GM06990 (cell line): ENCODE data around the gene TRABD2A.
A peak's percentile ranks its signal among the peaks of the same experiment; 100 is the strongest.
"Not testable (repeated sequence)": the region's sequence is repeated elsewhere in the genome, so short reads cannot be mapped to it uniquely, and the experiment has no call there.

Source experiments
- DNase-seq: peaks from one replicate; pipeline ENCODE4 v3.0.0-alpha.2; 2011; ENCODE audit not compliant: insufficient read length; ENCODE audit errors: extremely low read depth
- H3K27me3 ChIP-seq: replicated peaks from 2 replicates; pipeline ENCODE4 v1.6.0; 2011; ENCODE audit warnings: low read length; ENCODE audit not compliant: control insufficient read depth, insufficient read depth
- H3K36me3 ChIP-seq: 2 replicates; pipeline ENCODE4 v1.5.1; 2011; ENCODE audit warnings: low read length; ENCODE audit not compliant: control insufficient read depth, insufficient read depth
- H3K4me3 ChIP-seq: replicated peaks from 2 replicates; pipeline ENCODE4 v1.5.1; 2011; ENCODE audit warnings: low read depth, mild to moderate bottlenecking, control low read depth, low read length
- TF ChIP-seq, protein P1 (sequence below): IDR thresholded peaks from 2 replicates; pipeline ENCODE4 v1.5.1; 2011; ENCODE audit warnings: low read length, control low read depth, mild to moderate bottlenecking, inconsistent platforms; ENCODE audit not compliant: insufficient read depth, poor library complexity, severe bottlenecking

The TRABD2A gene

GRCh38 chr2:84876369-84876768, 4.5 kb downstream of the TRABD2A start:
- no peaks in the 10 kb centered on the region; the same call in none of the 2 replicates for H3K27me3 ChIP-seq

DNA sequence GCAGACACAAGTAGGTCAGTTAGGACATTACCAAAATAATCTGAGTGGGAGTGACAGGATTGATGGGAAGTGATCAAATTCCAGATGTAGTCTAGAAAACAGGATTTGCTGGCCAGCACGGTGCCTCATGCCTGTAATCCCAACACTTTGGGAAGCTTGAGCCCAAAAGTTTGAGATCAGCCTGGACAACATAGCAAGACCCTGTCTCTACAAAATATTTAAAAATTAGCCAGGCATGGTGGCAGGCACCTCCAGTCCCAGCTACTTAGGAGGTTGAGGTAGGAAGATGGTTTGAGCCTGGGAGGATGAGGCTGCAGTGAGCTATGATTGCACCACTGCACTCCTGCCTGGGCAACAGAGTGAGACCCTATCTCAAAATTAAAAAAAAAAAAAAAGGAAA, 5.3 kb downstream of the TRABD2A start:
- not testable (repeated sequence) for H3K27me3 ChIP-seq, DNase-seq, H3K36me3 ChIP-seq, H3K4me3 ChIP-seq

More at GRCh38 chr2:84876369-84876768, 4.5 kb downstream of the TRABD2A start:
- DNase-seq, result no peak
- Histone ChIP-seq H3K36me3 (no peaks in the 10 kb centered on the region), H3K4me3 (no peak overlapping the region)
- TF ChIP-seq, protein P1, sequence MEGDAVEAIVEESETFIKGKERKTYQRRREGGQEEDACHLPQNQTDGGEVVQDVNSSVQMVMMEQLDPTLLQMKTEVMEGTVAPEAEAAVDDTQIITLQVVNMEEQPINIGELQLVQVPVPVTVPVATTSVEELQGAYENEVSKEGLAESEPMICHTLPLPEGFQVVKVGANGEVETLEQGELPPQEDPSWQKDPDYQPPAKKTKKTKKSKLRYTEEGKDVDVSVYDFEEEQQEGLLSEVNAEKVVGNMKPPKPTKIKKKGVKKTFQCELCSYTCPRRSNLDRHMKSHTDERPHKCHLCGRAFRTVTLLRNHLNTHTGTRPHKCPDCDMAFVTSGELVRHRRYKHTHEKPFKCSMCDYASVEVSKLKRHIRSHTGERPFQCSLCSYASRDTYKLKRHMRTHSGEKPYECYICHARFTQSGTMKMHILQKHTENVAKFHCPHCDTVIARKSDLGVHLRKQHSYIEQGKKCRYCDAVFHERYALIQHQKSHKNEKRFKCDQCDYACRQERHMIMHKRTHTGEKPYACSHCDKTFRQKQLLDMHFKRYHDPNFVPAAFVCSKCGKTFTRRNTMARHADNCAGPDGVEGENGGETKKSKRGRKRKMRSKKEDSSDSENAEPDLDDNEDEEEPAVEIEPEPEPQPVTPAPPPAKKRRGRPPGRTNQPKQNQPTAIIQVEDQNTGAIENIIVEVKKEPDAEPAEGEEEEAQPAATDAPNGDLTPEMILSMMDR, result no peak

DNA sequence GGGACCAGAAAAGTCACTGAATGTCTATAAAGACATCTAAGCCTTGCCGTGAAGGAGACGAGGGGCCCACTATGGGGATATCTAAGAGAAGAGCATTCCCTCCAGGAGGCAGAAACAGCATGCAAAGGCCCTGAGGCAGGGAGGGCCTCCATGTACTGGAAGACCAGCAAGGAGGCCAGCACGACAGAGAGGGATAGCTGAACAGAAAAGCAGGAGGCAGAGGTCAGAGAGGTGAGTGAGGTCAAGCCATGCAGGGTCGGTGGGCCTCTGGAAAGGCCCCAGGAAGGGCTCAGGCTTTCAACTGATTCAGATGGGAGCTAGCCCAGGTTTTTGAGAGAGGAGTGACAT, 5.7 kb downstream of the TRABD2A start:
- TF ChIP-seq, protein P1, result no peak
- no peak for DNase-seq
- H3K27me3 ChIP-seq, result no peaks in the 10 kb centered on the region; the same call in none of the 2 replicates
- H3K4me3 ChIP-seq, result no peak overlapping the region
- H3K36me3 ChIP-seq, result no peaks in the 10 kb centered on the region

DNA sequence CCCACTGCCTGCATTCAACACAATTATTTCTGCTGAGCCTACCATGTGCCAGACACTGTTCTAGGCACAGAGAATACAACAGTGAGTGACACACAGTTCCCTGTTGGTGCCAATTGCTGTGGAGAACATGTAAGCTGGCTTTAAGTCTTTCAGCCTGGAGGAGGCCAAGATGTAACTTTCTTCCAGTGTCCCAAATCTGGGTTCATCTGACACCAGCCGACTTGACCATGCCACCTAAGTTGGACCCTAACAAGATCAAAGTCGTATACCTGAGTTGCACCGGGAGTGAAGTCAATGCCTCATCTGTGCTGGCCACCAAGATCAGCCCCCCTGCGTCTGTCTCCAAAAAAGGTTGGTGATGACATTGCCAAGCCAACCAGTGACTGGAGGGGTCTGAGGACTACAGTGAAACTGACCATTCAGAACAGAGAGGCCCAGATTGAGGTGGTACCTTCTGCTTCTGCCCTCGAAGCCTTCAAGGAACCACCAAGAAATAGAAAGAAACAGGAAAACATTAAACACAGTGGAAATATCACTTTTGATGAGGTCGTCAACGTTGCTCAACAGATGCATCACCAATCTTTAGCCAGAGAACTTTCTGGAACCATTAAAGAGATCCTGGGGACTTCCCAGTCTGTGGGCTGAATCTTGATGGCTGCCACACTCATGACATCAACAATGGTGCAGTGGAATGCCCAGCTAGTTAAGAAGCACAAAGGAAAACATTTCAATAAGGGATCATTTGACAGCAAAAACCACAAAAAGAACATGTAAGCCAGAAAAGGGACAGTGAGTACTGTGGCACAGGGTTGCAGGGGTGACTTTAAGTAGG, 6.3 kb downstream of the TRABD2A start:
- no peak overlapping the region for H3K4me3 ChIP-seq
- DNase-seq, result no peak
- H3K27me3 ChIP-seq, result no peaks in the 10 kb centered on the region; the same call in 1 of the 2 replicates
- TF ChIP-seq, protein P1, result no peak
- H3K36me3 ChIP-seq, result no peaks in the 10 kb centered on the region

DNA sequence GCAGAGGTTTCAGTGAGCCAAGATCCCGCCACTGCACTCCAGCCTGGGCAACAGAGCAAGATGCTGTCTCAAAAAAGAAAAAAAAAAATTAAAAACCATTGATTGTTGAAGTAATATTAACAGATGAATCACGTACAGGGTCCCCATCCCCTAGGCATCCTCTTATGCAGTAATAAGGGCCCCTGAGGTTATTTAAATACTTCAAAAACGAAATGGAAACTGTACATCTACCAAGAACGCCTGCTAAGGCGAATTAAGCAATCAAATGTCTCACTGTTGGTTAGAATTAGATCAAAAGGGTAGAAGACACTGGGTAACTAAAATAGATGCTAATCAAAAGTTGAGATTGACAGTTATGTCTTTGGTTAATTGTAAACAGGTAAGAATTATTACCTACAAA, 7.5 kb downstream of the TRABD2A start:
- Histone ChIP-seq H3K27me3 (no peaks in the 10 kb centered on the region; the same call in 1 of the 2 replicates), H3K4me3 (no peak overlapping the region), H3K36me3 (no peaks in the 10 kb centered on the region)
- TF ChIP-seq, protein P1, result no peak
- no peak for DNase-seq

DNA sequence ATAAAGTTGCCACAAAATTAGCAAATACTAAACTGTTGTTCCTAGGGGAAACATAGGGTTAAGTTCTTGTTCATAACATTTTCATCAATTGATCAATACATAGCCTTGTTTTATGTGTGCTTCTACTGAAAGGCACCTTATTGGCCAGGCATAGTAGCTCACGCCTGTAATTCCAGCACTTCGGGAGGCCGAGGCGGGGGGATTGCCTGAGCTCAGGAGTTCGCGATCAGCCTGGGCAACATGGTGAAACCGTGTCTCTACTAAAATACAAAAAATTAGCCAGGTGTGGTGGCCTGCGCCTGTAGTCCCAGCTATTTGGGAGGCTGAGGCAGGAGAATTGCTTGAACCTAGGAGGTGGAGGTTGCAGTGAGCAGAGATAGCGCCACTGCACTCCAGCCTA, 8.2 kb downstream of the TRABD2A start:
- H3K4me3 ChIP-seq, DNase-seq, H3K27me3 ChIP-seq, H3K36me3 ChIP-seq: not testable (repeated sequence)

DNA sequence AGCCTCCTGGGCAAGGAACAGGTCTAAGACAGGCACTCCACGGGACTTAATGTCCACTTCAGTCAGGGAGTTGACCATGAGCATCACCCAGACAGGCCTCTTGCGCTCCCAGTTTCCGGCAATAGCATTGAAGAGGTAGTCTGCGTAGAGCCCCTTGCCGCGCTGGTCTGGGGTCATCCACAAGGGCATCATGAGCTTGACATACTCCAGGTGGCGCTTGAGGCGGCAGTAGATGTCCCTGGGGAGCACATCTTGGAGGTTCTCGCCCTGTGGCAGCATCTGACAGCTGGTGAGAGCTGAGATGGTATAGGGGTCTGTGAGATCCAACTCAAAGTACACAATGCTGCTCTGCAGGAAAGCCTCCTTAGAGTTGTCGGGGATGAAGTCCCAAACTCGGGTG, 10.6 kb downstream of the TRABD2A start:
- TF ChIP-seq, protein P1, result peak; percentile 32
- no peak for DNase-seq
- Histone ChIP-seq H3K36me3 (no peaks in the 10 kb centered on the region), H3K4me3 (no peak overlapping the region), H3K27me3 (peaks cover 2% of the 10 kb centered on the region; the same call in 1 of the 2 replicates)

GRCh38 chr2:84868327-84868726, 12.6 kb downstream of the TRABD2A start:
- not testable (repeated sequence) for H3K27me3 ChIP-seq, H3K36me3 ChIP-seq, DNase-seq, H3K4me3 ChIP-seq
